HEK293 (cell line): ENCODE data around the gene FUT3.

ENCODE experiments used
- REPIN1 ChIP-seq: fragments of 450-650 bp; formaldehyde crosslinking; IDR thresholded peaks from 2 replicates; pipeline ENCODE4 v1.5.1; 2017; ENCODE audit warnings: missing biosample characterization, missing genetic modification characterization, low read depth
- YY1 ChIP-seq: fragments of 450-650 bp; formaldehyde crosslinking; IDR thresholded peaks from 2 replicates; pipeline ENCODE4 v1.5.1; 2018; ENCODE audit warnings: missing biosample characterization, missing genetic modification characterization
- ZBTB8A ChIP-seq: fragments of 450-650 bp; formaldehyde crosslinking; IDR thresholded peaks from 2 replicates; pipeline ENCODE4 v1.5.1; 2016; ENCODE audit warnings: missing biosample characterization, missing genetic modification characterization
- ZFP41 ChIP-seq: fragments of 450-650 bp; formaldehyde crosslinking; IDR thresholded peaks from 2 replicates; pipeline ENCODE4 v1.5.1; 2016; ENCODE audit warnings: missing biosample characterization, missing genetic modification characterization, borderline replicate concordance
- ZNF146 ChIP-seq: fragments of 450-650 bp; formaldehyde crosslinking; IDR thresholded peaks from 2 replicates; pipeline ENCODE4 v1.5.1; 2016; ENCODE audit warnings: missing biosample characterization, missing genetic modification characterization
- ZNF169 ChIP-seq: fragments of 450-650 bp; formaldehyde crosslinking; IDR thresholded peaks from 2 replicates; pipeline ENCODE4 v1.5.1; 2016; ENCODE audit warnings: missing biosample characterization, missing genetic modification characterization
- ZNF202 ChIP-seq: fragments of 450-650 bp; formaldehyde crosslinking; IDR thresholded peaks from 2 replicates; pipeline ENCODE4 v1.5.1; 2016; ENCODE audit warnings: missing biosample characterization, missing genetic modification characterization, borderline replicate concordance
- TF ChIP-seq, protein P1 (sequence below): fragments of 450-650 bp; formaldehyde crosslinking; IDR thresholded peaks from 2 replicates; pipeline ENCODE4 v1.5.1; 2016; ENCODE audit warnings: missing biosample characterization, missing genetic modification characterization
- TF ChIP-seq, protein P2 (sequence below): fragments of 450-650 bp; formaldehyde crosslinking; IDR thresholded peaks from 2 replicates; pipeline ENCODE4 v1.5.1; 2016; ENCODE audit warnings: missing biosample characterization, missing genetic modification characterization
- TF ChIP-seq, protein P3 (sequence below): fragments of 450-650 bp; formaldehyde crosslinking; IDR thresholded peaks from 2 replicates; pipeline ENCODE4 v1.5.1; 2016; ENCODE audit warnings: missing biosample characterization, missing genetic modification characterization, low read depth
- TF ChIP-seq, protein P4 (sequence below): fragments of 450-650 bp; formaldehyde crosslinking; conservative IDR thresholded peaks from 2 replicates; pipeline ENCODE4 v1.5.1; 2016; ENCODE audit warnings: low read depth, missing biosample characterization, missing genetic modification characterization

DNA sequence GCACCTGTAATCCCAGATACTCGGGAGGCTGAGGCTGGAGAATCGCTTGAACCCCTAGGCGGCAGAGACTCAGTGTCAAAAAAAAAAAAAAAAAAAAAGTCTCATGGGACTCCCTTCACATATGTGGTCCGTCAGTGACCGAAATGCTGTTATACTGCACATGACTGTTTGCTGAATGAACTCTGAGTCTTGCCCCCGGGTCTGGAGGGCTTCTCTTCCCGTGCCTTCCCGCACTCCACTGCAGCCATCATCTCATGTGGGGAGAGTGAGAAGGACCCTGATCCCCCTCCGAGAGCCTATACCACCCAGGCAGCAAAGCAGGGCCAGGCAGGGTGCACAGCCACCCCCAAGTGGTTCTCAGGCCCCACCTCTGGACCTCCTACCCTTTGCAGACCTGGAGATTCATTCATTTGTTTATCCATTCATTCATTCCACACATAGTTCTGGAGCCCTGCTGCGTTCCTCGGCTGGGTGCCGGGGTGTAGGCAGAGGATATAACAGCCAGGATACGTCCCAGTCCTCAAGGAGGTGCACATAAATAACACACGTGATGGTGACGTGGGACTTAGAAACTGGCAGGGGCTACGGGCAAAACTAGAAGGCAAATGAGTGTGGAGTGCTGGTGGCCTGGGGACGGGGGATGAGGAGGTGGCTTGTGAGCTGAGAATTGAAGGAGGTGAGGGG is 38.2 kb upstream of the FUT3 start:
- TF ChIP-seq, protein P1, sequence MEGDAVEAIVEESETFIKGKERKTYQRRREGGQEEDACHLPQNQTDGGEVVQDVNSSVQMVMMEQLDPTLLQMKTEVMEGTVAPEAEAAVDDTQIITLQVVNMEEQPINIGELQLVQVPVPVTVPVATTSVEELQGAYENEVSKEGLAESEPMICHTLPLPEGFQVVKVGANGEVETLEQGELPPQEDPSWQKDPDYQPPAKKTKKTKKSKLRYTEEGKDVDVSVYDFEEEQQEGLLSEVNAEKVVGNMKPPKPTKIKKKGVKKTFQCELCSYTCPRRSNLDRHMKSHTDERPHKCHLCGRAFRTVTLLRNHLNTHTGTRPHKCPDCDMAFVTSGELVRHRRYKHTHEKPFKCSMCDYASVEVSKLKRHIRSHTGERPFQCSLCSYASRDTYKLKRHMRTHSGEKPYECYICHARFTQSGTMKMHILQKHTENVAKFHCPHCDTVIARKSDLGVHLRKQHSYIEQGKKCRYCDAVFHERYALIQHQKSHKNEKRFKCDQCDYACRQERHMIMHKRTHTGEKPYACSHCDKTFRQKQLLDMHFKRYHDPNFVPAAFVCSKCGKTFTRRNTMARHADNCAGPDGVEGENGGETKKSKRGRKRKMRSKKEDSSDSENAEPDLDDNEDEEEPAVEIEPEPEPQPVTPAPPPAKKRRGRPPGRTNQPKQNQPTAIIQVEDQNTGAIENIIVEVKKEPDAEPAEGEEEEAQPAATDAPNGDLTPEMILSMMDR, result no peak
- TF ChIP-seq REPIN1, result no peak
- TF ChIP-seq, protein P2, sequence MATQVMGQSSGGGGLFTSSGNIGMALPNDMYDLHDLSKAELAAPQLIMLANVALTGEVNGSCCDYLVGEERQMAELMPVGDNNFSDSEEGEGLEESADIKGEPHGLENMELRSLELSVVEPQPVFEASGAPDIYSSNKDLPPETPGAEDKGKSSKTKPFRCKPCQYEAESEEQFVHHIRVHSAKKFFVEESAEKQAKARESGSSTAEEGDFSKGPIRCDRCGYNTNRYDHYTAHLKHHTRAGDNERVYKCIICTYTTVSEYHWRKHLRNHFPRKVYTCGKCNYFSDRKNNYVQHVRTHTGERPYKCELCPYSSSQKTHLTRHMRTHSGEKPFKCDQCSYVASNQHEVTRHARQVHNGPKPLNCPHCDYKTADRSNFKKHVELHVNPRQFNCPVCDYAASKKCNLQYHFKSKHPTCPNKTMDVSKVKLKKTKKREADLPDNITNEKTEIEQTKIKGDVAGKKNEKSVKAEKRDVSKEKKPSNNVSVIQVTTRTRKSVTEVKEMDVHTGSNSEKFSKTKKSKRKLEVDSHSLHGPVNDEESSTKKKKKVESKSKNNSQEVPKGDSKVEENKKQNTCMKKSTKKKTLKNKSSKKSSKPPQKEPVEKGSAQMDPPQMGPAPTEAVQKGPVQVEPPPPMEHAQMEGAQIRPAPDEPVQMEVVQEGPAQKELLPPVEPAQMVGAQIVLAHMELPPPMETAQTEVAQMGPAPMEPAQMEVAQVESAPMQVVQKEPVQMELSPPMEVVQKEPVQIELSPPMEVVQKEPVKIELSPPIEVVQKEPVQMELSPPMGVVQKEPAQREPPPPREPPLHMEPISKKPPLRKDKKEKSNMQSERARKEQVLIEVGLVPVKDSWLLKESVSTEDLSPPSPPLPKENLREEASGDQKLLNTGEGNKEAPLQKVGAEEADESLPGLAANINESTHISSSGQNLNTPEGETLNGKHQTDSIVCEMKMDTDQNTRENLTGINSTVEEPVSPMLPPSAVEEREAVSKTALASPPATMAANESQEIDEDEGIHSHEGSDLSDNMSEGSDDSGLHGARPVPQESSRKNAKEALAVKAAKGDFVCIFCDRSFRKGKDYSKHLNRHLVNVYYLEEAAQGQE (tag by site-specific recombination), result no peak
- TF ChIP-seq ZBTB8A, result no peak
- no peak for TF ChIP-seq YY1 (tag by site-specific recombination)
- TF ChIP-seq, protein P3, sequence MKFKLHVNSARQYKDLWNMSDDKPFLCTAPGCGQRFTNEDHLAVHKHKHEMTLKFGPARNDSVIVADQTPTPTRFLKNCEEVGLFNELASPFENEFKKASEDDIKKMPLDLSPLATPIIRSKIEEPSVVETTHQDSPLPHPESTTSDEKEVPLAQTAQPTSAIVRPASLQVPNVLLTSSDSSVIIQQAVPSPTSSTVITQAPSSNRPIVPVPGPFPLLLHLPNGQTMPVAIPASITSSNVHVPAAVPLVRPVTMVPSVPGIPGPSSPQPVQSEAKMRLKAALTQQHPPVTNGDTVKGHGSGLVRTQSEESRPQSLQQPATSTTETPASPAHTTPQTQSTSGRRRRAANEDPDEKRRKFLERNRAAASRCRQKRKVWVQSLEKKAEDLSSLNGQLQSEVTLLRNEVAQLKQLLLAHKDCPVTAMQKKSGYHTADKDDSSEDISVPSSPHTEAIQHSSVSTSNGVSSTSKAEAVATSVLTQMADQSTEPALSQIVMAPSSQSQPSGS (tag by site-specific recombination), result no peak
- TF ChIP-seq, protein P4, sequence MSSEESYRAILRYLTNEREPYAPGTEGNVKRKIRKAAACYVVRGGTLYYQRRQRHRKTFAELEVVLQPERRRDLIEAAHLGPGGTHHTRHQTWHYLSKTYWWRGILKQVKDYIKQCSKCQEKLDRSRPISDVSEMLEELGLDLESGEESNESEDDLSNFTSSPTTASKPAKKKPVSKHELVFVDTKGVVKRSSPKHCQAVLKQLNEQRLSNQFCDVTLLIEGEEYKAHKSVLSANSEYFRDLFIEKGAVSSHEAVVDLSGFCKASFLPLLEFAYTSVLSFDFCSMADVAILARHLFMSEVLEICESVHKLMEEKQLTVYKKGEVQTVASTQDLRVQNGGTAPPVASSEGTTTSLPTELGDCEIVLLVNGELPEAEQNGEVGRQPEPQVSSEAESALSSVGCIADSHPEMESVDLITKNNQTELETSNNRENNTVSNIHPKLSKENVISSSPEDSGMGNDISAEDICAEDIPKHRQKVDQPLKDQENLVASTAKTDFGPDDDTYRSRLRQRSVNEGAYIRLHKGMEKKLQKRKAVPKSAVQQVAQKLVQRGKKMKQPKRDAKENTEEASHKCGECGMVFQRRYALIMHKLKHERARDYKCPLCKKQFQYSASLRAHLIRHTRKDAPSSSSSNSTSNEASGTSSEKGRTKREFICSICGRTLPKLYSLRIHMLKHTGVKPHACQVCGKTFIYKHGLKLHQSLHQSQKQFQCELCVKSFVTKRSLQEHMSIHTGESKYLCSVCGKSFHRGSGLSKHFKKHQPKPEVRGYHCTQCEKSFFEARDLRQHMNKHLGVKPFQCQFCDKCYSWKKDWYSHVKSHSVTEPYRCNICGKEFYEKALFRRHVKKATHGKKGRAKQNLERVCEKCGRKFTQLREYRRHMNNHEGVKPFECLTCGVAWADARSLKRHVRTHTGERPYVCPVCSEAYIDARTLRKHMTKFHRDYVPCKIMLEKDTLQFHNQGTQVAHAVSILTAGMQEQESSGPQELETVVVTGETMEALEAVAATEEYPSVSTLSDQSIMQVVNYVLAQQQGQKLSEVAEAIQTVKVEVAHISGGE (tag by site-specific recombination), result no peak
- TF ChIP-seq ZNF169 (tag by site-specific recombination), result no peak
- TF ChIP-seq ZNF202 (tag by site-specific recombination), result no peak
- TF ChIP-seq ZNF146, result no peak
- no peak for TF ChIP-seq ZFP41 (tag by site-specific recombination)
